ENCODE measurements around the gene EXOC3.

The EXOC3 gene

DNA sequence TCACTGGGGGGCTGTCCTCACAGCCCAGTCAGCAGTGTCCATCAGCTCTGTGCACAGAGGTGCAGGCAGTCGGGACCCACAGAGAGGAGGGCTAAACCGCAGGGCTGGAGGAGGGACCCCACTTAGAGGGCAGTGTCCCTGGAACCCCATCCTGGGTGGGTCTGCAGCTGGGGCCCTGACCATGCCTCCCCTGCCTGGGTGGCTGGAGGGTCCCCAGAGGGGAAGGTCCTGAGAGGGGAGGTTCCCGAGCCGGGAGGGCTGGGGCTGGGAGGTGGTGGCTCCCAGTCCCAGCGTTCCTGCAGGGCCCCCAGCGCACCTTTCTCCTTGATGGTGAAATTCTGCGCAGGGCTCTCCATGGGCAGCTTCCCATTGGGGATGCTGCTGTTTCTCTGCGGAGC, 32.7 kb downstream of the EXOC3 start:
- DNase-seq: no peak
- Histone ChIP-seq H2BK120ac (ENCODE audit: low read depth, low read length) (no peak overlapping the region), H3K56ac (ENCODE audit: low read length) (no peak overlapping the region), H4K5ac (ENCODE audit: low read length) (no peak overlapping the region), H3K27ac (ENCODE audit: low read depth, low read length) (no peak overlapping the region), H4K8ac (ENCODE audit: low read depth, low read length) (no peak overlapping the region), H3K4me2 (ENCODE audit: low read length) (no peak overlapping the region), H3K9ac (ENCODE audit: low read length) (no peak overlapping the region), H3K4me1 (ENCODE audit: control insufficient read depth, low read depth, low read length) (no peaks in the 10 kb centered on the region), H3K79me1 (ENCODE audit: low read length) (no peaks in the 10 kb centered on the region), H3K4ac (ENCODE audit: low read depth, low read length) (no peak overlapping the region), H2BK5ac (ENCODE audit: low read length) (no peak overlapping the region), H3K27me3 (ENCODE audit: insufficient read depth, low read length, poor library complexity) (peaks cover 17% of the 10 kb centered on the region), H3K4me3 (ENCODE audit: low read length) (no peak overlapping the region), H3K79me2 (ENCODE audit: control insufficient read depth, insufficient read depth, low read length) (no peaks in the 10 kb centered on the region), H3K36me3 (ENCODE audit: control insufficient read depth, insufficient read depth, low read length) (no peaks in the 10 kb centered on the region), H3K23ac (ENCODE audit: low read length) (no peak overlapping the region), H3K18ac (ENCODE audit: low read length) (no peak overlapping the region), H2BK15ac (replicated peaks; ENCODE audit: low read depth) (no peak overlapping the region), H2AK5ac (ENCODE audit: low read length) (no peak overlapping the region)
- WGBS (ENCODE audit: extremely low coverage, insufficient coverage, low lambda C conversion rate): no CpG with 5 or more reads among the region's 8 CpGs

GRCh38 chr5:476102-476813, 33.3 kb downstream of the EXOC3 start:
- H3K4me2 ChIP-seq (ENCODE audit: low read length): no peak overlapping the region
- H2BK120ac ChIP-seq (ENCODE audit: low read depth, low read length): no peak overlapping the region
- WGBS (ENCODE audit: extremely low coverage, insufficient coverage, low lambda C conversion rate): no CpG with 5 or more reads among the region's 51 CpGs
- H2BK15ac ChIP-seq (replicated peaks; ENCODE audit: low read depth): no peak overlapping the region
- no peaks in the 10 kb centered on the region for H3K4me1 ChIP-seq (ENCODE audit: control insufficient read depth, low read depth, low read length)
- H2AK5ac ChIP-seq (ENCODE audit: low read length): no peak overlapping the region
- H3K4me3 ChIP-seq (ENCODE audit: low read length): no peak overlapping the region
- H3K18ac ChIP-seq (ENCODE audit: low read length): no peak overlapping the region
- no peak overlapping the region for H3K56ac ChIP-seq (ENCODE audit: low read length)
- peaks cover 17% of the 10 kb centered on the region for H3K27me3 ChIP-seq (ENCODE audit: insufficient read depth, low read length, poor library complexity)
- no peak overlapping the region for H4K8ac ChIP-seq (ENCODE audit: low read depth, low read length)
- no peak overlapping the region for H3K23ac ChIP-seq (ENCODE audit: low read length)
- no peaks in the 10 kb centered on the region for H3K79me1 ChIP-seq (ENCODE audit: low read length)
- DNase-seq: no peak
- no peak overlapping the region for H2BK5ac ChIP-seq (ENCODE audit: low read length)
- H3K79me2 ChIP-seq (ENCODE audit: control insufficient read depth, insufficient read depth, low read length): no peaks in the 10 kb centered on the region
- no peak overlapping the region for H3K4ac ChIP-seq (ENCODE audit: low read depth, low read length)
- H3K9ac ChIP-seq (ENCODE audit: low read length): no peak overlapping the region
- H3K27ac ChIP-seq (ENCODE audit: low read depth, low read length): no peak overlapping the region
- H3K36me3 ChIP-seq (ENCODE audit: control insufficient read depth, insufficient read depth, low read length): no peaks in the 10 kb centered on the region
- H4K5ac ChIP-seq (ENCODE audit: low read length): no peak overlapping the region

DNA sequence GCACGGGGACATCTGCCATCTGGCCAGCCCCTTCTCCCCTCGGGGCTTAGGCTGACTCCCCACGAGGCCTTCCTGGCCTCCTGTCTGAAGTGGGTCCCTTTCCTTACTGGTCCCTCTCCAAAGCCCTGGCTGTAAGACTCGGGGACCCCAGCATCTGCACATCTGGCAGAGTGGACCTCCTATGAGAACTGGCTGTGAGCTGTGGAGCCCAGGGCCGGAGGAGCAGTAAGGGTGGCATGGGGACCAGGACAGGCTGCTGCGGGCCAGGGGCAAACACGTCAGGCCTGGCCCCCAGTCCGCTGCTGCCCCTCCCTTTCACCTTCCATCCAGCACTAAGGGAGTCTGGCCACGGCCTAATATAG, 33.8 kb downstream of the EXOC3 start:
- no peak overlapping the region for H3K18ac ChIP-seq (ENCODE audit: low read length)
- no peak overlapping the region for H2BK15ac ChIP-seq (replicated peaks; ENCODE audit: low read depth)
- no peak overlapping the region for H3K23ac ChIP-seq (ENCODE audit: low read length)
- no peak overlapping the region for H2AK5ac ChIP-seq (ENCODE audit: low read length)
- H3K4me1 ChIP-seq (ENCODE audit: control insufficient read depth, low read depth, low read length): no peaks in the 10 kb centered on the region
- no CpG with 5 or more reads among the region's 9 CpGs for WGBS (ENCODE audit: extremely low coverage, insufficient coverage, low lambda C conversion rate)
- no peak overlapping the region for H3K4me3 ChIP-seq (ENCODE audit: low read length)
- DNase-seq: no peak
- no peak overlapping the region for H3K4ac ChIP-seq (ENCODE audit: low read depth, low read length)
- no peaks in the 10 kb centered on the region for H3K79me1 ChIP-seq (ENCODE audit: low read length)
- H3K4me2 ChIP-seq (ENCODE audit: low read length): no peak overlapping the region
- no peaks in the 10 kb centered on the region for H3K79me2 ChIP-seq (ENCODE audit: control insufficient read depth, insufficient read depth, low read length)
- H2BK120ac ChIP-seq (ENCODE audit: low read depth, low read length): no peak overlapping the region
- no peak overlapping the region for H4K5ac ChIP-seq (ENCODE audit: low read length)
- peaks cover 17% of the 10 kb centered on the region for H3K27me3 ChIP-seq (ENCODE audit: insufficient read depth, low read length, poor library complexity)
- no peak overlapping the region for H2BK5ac ChIP-seq (ENCODE audit: low read length)
- H3K9ac ChIP-seq (ENCODE audit: low read length): no peak overlapping the region
- H3K36me3 ChIP-seq (ENCODE audit: control insufficient read depth, insufficient read depth, low read length): no peaks in the 10 kb centered on the region
- no peak overlapping the region for H4K8ac ChIP-seq (ENCODE audit: low read depth, low read length)
- no peak overlapping the region for H3K27ac ChIP-seq (ENCODE audit: low read depth, low read length)
- H3K56ac ChIP-seq (ENCODE audit: low read length): no peak overlapping the region

- no CpG with 5 or more reads among the region's 19 CpGs for WGBS (ENCODE audit: extremely low coverage, insufficient coverage, low lambda C conversion rate)
- Histone ChIP-seq H3K36me3 (ENCODE audit: control insufficient read depth, insufficient read depth, low read length) (no peaks in the 10 kb centered on the region), H2AK5ac (ENCODE audit: low read length) (no peak overlapping the region), H3K79me1 (ENCODE audit: low read length) (no peaks in the 10 kb centered on the region), H3K4me2 (ENCODE audit: low read length) (no peak overlapping the region), H3K18ac (ENCODE audit: low read length) (no peak overlapping the region), H3K4ac (ENCODE audit: low read depth, low read length) (no peak overlapping the region), H3K79me2 (ENCODE audit: control insufficient read depth, insufficient read depth, low read length) (no peaks in the 10 kb centered on the region), H2BK120ac (ENCODE audit: low read depth, low read length) (no peak overlapping the region), H4K8ac (ENCODE audit: low read depth, low read length) (no peak overlapping the region), H3K9ac (ENCODE audit: low read length) (no peak overlapping the region), H3K27ac (ENCODE audit: low read depth, low read length) (no peak overlapping the region), H3K4me1 (ENCODE audit: control insufficient read depth, low read depth, low read length) (no peaks in the 10 kb centered on the region), H3K4me3 (ENCODE audit: low read length) (no peak overlapping the region), H3K27me3 (ENCODE audit: insufficient read depth, low read length, poor library complexity) (peaks cover 17% of the 10 kb centered on the region), H3K23ac (ENCODE audit: low read length) (no peak overlapping the region), H4K5ac (ENCODE audit: low read length) (no peak overlapping the region), H3K56ac (ENCODE audit: low read length) (no peak overlapping the region), H2BK15ac (replicated peaks; ENCODE audit: low read depth) (no peak overlapping the region), H2BK5ac (ENCODE audit: low read length) (no peak overlapping the region)
- DNase-seq: no peak
Measured at GRCh38 chr5:477247-477646, 34.3 kb downstream of the EXOC3 start.

- no peak overlapping the region for H2AK5ac ChIP-seq (ENCODE audit: low read length)
- H3K27ac ChIP-seq (ENCODE audit: low read depth, low read length): no peak overlapping the region
- H3K23ac ChIP-seq (ENCODE audit: low read length): no peak overlapping the region
- H3K4me2 ChIP-seq (ENCODE audit: low read length): no peak overlapping the region
- no peak overlapping the region for H2BK15ac ChIP-seq (replicated peaks; ENCODE audit: low read depth)
- H3K79me2 ChIP-seq (ENCODE audit: control insufficient read depth, insufficient read depth, low read length): no peaks in the 10 kb centered on the region
- no peak overlapping the region for H3K9ac ChIP-seq (ENCODE audit: low read length)
- no peak overlapping the region for H3K4ac ChIP-seq (ENCODE audit: low read depth, low read length)
- H4K8ac ChIP-seq (ENCODE audit: low read depth, low read length): no peak overlapping the region
- peaks cover 17% of the 10 kb centered on the region for H3K27me3 ChIP-seq (ENCODE audit: insufficient read depth, low read length, poor library complexity)
- no peak overlapping the region for H3K4me3 ChIP-seq (ENCODE audit: low read length)
- no CpG with 5 or more reads among the region's 13 CpGs for WGBS (ENCODE audit: extremely low coverage, insufficient coverage, low lambda C conversion rate)
- no peaks in the 10 kb centered on the region for H3K4me1 ChIP-seq (ENCODE audit: control insufficient read depth, low read depth, low read length)
- H3K18ac ChIP-seq (ENCODE audit: low read length): no peak overlapping the region
- no peak overlapping the region for H3K56ac ChIP-seq (ENCODE audit: low read length)
- H2BK5ac ChIP-seq (ENCODE audit: low read length): no peak overlapping the region
- H3K79me1 ChIP-seq (ENCODE audit: low read length): no peaks in the 10 kb centered on the region
- no peak overlapping the region for H2BK120ac ChIP-seq (ENCODE audit: low read depth, low read length)
- DNase-seq: no peak
- H3K36me3 ChIP-seq (ENCODE audit: control insufficient read depth, insufficient read depth, low read length): no peaks in the 10 kb centered on the region
- H4K5ac ChIP-seq (ENCODE audit: low read length): no peak overlapping the region
Measured at GRCh38 chr5:477871-478270, 34.9 kb downstream of the EXOC3 start.

- Histone ChIP-seq H2BK5ac (ENCODE audit: low read length) (no peak overlapping the region), H3K4me1 (ENCODE audit: control insufficient read depth, low read depth, low read length) (no peaks in the 10 kb centered on the region), H3K18ac (ENCODE audit: low read length) (no peak overlapping the region), H3K36me3 (ENCODE audit: control insufficient read depth, insufficient read depth, low read length) (no peaks in the 10 kb centered on the region), H3K27me3 (ENCODE audit: insufficient read depth, low read length, poor library complexity) (peaks cover 17% of the 10 kb centered on the region), H3K4me2 (ENCODE audit: low read length) (no peak overlapping the region), H3K9ac (ENCODE audit: low read length) (no peak overlapping the region), H3K23ac (ENCODE audit: low read length) (no peak overlapping the region), H3K79me1 (ENCODE audit: low read length) (no peaks in the 10 kb centered on the region), H4K5ac (ENCODE audit: low read length) (no peak overlapping the region), H3K56ac (ENCODE audit: low read length) (no peak overlapping the region), H4K8ac (ENCODE audit: low read depth, low read length) (no peak overlapping the region), H2BK120ac (ENCODE audit: low read depth, low read length) (no peak overlapping the region), H2AK5ac (ENCODE audit: low read length) (no peak overlapping the region), H3K4me3 (ENCODE audit: low read length) (no peak overlapping the region), H3K27ac (ENCODE audit: low read depth, low read length) (no peak overlapping the region), H2BK15ac (replicated peaks; ENCODE audit: low read depth) (no peak overlapping the region), H3K4ac (ENCODE audit: low read depth, low read length) (no peak overlapping the region), H3K79me2 (ENCODE audit: control insufficient read depth, insufficient read depth, low read length) (no peaks in the 10 kb centered on the region)
- no peak for DNase-seq
- WGBS (ENCODE audit: extremely low coverage, insufficient coverage, low lambda C conversion rate): no CpG with 5 or more reads among the region's 18 CpGs
Measured at GRCh38 chr5:478369-478981, 35.5 kb downstream of the EXOC3 start.

Measured in mesendoderm (in vitro differentiated cells).